ENCODE data around the gene DDX39A. TPM values are rescaled to one million over a fixed set of nuclear protein-coding genes. Genes with fewer than 3 reads are reported as not detected.

DDX39A gene
- total RNA-seq, 1 donor from 2014 or later, result 29.8 TPM

DNA sequence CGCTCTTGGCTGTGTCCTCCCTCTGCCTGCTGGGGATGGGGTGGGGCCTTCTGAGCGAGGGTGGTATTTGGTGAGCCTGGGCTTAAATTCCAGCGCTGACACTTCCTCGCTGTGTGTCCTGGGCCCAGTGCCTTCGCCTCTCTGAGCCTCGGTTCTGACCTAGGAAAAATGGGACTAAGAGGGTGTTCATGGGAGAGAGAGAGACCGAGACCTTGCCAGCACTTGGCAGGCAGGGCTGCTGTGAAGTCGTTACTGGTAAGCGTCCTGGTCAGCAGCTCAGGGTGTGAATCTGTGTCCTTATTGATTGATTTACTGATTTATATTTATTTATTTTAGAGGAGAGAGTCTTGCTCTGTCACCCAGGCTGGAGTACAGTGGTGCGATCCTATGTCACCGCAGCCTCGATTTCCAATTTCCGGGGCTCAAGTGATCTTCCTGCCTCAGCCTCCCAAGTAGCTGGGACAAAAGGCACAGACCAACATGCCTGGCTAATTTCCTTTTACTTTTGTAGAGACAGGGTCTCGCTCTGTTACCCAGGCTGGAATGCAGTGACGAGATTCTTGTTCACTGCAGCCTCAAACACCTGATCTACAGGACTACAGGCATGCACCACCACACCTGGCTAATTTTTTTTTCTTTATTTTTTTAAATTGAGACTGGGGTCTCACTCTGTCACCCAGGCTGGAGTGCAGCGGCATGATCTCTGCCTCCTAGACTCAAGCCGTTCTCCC, 16.3 kb upstream of the DDX39A start:
- no peak for FAIRE-seq
- DNase-seq (ENCODE audit: low spot score in 2 of 2), result no peak

GRCh38 chr19:14434543-14435319, 15.6 kb upstream of the DDX39A start:
- DNase-seq (ENCODE audit: low spot score in 2 of 2), result peak in 1 of 2 donors; percentile 50
- no peak for FAIRE-seq

DNA sequence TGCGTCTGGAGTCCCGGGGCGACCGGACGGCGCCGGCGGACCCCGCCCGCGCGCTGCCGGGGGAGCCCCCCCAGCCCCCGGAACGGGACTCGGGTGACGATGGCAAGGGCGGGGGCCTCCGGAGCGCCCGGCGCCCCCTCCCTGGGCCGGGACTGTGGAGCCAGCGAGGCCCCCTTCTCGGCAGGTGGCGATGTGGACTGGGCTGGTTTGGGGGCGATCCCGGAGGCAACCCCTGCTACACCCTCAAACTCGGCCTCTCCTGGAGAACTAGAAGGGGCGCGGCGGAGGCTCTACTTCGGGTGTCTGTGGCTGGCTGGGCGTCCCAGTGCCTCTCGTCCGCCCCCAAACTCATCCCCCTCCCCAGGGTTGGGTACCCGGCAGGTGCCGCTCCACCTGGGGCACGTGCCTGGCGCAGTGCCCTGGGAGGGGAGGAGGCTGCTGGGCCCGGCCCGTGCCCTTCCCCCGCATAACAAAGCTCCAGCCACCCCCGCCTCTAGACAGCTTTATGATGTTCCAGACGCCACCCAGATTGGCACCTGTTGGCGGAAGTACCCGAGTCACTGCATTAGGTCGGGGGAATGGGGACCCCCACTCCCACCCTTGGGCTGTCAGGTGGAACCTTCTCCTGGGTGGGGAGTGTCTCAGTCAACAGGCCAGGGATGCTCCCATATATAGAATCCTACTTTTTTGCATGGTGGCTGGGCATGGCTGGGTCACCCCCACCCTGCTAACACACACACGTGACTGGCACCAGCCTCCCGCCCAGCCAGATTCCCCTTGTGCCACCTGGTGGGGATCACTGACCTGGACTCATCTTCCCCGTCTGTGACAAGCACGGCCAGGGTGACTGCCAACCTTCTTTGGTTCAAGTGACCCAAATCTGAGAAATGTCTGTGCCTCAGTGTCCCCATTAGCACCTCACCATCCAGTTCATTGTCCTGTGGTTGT, 14.7 kb upstream of the DDX39A start:
- FAIRE-seq, result no peak
- peak in 1 of 2 donors; percentile 49 for DNase-seq (ENCODE audit: low spot score in 2 of 2)

- DNase-seq (ENCODE audit: low spot score in 2 of 2), result peak; percentile 83 to 90
- no peak for FAIRE-seq
These were observed 13.8 kb upstream of the DDX39A start, which contains the start of gene PKN1 for GRCh38 chr19:14432791-14433553. Gene PKN1, plus strand, starts transcription at chr19:14433306. Its CDS starts 216 bp downstream, at chr19:14433522.

- FAIRE-seq (no peak), DNase-seq (ENCODE audit: low spot score in 2 of 2) (no peak)
These were observed 11.6 kb upstream of the DDX39A start for GRCh38 chr19:14430712-14431111.

DNA sequence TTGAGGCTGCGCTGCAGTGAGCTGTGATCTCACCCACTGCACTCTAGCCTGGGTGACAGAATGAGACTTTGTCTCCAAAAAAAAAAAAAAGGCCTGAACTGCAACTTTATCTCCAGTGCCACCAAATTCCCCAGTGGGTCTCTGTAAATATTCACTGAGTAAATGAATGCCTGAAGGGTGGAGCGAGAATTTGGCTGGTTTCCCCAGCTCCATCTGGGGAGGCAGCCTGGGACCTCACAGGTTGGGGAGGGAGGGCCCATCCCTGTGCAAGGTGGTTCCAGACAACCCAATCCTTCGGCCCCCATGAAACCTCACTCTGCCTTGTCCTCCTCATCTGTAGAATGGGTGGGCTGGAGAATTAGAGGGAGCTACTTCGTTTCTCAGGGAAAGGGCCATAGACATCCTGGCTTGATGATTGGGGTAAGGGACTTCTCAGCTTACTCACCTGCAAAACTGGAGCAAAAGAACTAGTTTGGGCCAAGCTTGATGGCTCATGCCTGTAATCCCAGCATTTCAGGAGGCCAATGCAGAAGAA, 9.8 kb upstream of the DDX39A start:
- DNase-seq (ENCODE audit: low spot score in 2 of 2), result no peak
- no peak for FAIRE-seq

- no peak for FAIRE-seq
- no peak for DNase-seq (ENCODE audit: low spot score in 2 of 2)
These were observed 8.3 kb upstream of the DDX39A start for GRCh38 chr19:14427461-14427860.

GRCh38 chr19:14425696-14426138, 6.6 kb upstream of the DDX39A start:
- no peak for DNase-seq (ENCODE audit: low spot score in 2 of 2)
- FAIRE-seq, result no peak

GRCh38 chr19:14418856-14419105, 360 bp downstream of the DDX39A start:
- FAIRE-seq, result no peak
- no peak for DNase-seq (ENCODE audit: low spot score in 2 of 2)

GRCh38 chr19:14416817-14417231, 2.3 kb downstream of the DDX39A start:
- no peak for DNase-seq (ENCODE audit: low spot score in 2 of 2)
- FAIRE-seq, result no peak

- no peak for FAIRE-seq
- DNase-seq (ENCODE audit: low spot score in 2 of 2), result no peak
These were observed 4.0 kb downstream of the DDX39A start for GRCh38 chr19:14414926-14415690.

- DNase-seq (ENCODE audit: low spot score in 2 of 2), result no peak
- FAIRE-seq, result no peak
These were observed 5.4 kb downstream of the DDX39A start for GRCh38 chr19:14413693-14414181.

- DNase-seq (ENCODE audit: low spot score in 2 of 2), result no peak
- no peak for FAIRE-seq
These were observed 6.0 kb downstream of the DDX39A start for GRCh38 chr19:14412996-14413692.

GRCh38 chr19:14412324-14412995, 6.7 kb downstream of the DDX39A start:
- FAIRE-seq, result no peak
- DNase-seq (ENCODE audit: low spot score in 2 of 2), result no peak

GRCh38 chr19:14411938-14412245, 7.2 kb downstream of the DDX39A start:
- no peak for FAIRE-seq
- no peak for DNase-seq (ENCODE audit: low spot score in 2 of 2)

- DNase-seq (ENCODE audit: low spot score in 2 of 2) (no peak), FAIRE-seq (no peak)
These were observed 7.8 kb downstream of the DDX39A start for GRCh38 chr19:14411161-14411937.

Data from frontal cortex (tissue), 4 donors.